ENCODE data around the gene BEND7.

BEND7 gene

GRCh38 chr10:13420532-13421307, 108.1 kb downstream of the BEND7 start:
- Histone ChIP-seq H3K4ac (ENCODE audit: low read length) (no peak overlapping the region), H3K4me1 (ENCODE audit: control insufficient read depth in 2 of 2, insufficient read depth in 1 of 2, low read depth in 1 of 2, low read length in 2 of 2) (no peaks in the 10 kb centered on the region), H3K36me3 (replicated peaks in 1 of 2; ENCODE audit: control insufficient read depth in 2 of 2, insufficient read depth in 2 of 2, low read length in 2 of 2) (no peaks in the 10 kb centered on the region), H2BK120ac (ENCODE audit: low read depth, low read length) (no peak overlapping the region), H3K23ac (ENCODE audit: low read depth, low read length, poor library complexity) (no peak overlapping the region), H3K27me3 (ENCODE audit: control insufficient read depth in 3 of 3, insufficient read depth in 3 of 3, low read depth in 1 of 3, low read length in 3 of 3) (peaks cover 0 to 16% (median 0%) of the 10 kb centered on the region in 3 experiments), H3K9me3 (replicated peaks in 1 of 2; ENCODE audit: control insufficient read depth in 2 of 2, insufficient read depth in 1 of 2, low read depth in 1 of 2, low read length in 2 of 2) (peaks cover 0 to 1% of the 10 kb centered on the region in 2 donors), H3K27ac (replicated peaks; ENCODE audit: low read length) (no peak overlapping the region), H3K9ac (ENCODE audit: low read depth, low read length, poor library complexity) (no peak overlapping the region), H2BK12ac (ENCODE audit: low read length) (no peak overlapping the region), H3K18ac (ENCODE audit: low read length) (no peak overlapping the region), H4K8ac (ENCODE audit: low read depth, low read length) (no peak overlapping the region), H2BK5ac (ENCODE audit: low read length) (no peak overlapping the region), H3K14ac (ENCODE audit: low read length) (no peak overlapping the region), H3K79me1 (ENCODE audit: low read depth, low read length) (no peaks in the 10 kb centered on the region), H2AK5ac (ENCODE audit: low read depth, low read length) (no peak overlapping the region), H3K4me3 (ENCODE audit: low read length in 2 of 2) (no peak overlapping the region), H4K91ac (ENCODE audit: low read depth, low read length, poor library complexity) (no peak overlapping the region), H2AFZ (ENCODE audit: low read length) (no peak overlapping the region), H2BK15ac (ENCODE audit: low read length) (no peak overlapping the region), H3K4me2 (ENCODE audit: insufficient read depth, low read length, poor library complexity, severe bottlenecking) (no peak overlapping the region)
- no peak for DNase-seq (ENCODE audit: low spot score)
- WGBS, 2 donors (ENCODE audit: extremely low coverage in 2 of 2, insufficient read length in 2 of 2, insufficient replicate concordance in 1 of 2) = no CpG with 5 or more reads among the region's 13 CpGs

DNA sequence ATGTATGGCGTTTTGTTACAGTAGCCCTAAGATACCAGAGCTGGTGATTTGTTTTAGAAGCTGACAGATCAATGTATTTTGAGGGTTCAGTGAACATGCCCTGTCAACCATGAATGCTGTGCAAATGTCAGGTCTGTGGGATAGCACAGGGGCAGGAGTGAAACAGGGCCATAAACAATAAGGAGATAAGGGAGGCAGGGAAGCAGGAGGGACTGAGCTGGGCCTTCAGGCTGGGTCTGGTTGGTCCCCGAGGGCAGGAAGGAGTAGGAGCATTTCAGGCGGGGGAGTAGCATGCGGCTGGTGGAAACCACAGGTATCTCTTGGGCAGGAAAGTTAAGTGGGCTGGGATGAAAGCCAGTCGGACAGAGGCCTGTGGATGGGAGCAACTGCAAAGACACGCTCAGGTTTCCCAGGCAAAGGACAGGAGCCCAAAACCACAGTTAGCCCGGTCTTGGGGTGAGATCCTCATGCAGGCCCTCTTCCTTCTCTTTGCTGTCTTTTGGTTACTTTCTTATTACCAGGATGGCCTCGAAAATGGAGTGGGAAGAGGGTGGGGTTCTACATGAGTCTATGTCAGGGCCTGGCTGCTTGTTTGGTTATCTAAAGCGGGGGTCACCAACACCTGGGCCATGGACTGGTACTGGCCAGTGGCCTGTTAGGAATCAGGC, 111.2 kb downstream of the BEND7 start:
- no peak overlapping the region for H3K27ac ChIP-seq (replicated peaks; ENCODE audit: low read length)
- H3K14ac ChIP-seq (ENCODE audit: low read length) = no peak overlapping the region
- H3K4ac ChIP-seq (ENCODE audit: low read length) = no peak overlapping the region
- no peak overlapping the region for H3K23ac ChIP-seq (ENCODE audit: low read depth, low read length, poor library complexity)
- H3K18ac ChIP-seq (ENCODE audit: low read length) = no peak overlapping the region
- H2AFZ ChIP-seq (ENCODE audit: low read length) = no peak overlapping the region
- H3K36me3 ChIP-seq (replicated peaks in 1 of 2; ENCODE audit: control insufficient read depth in 2 of 2, insufficient read depth in 2 of 2, low read length in 2 of 2) = no peaks in the 10 kb centered on the region
- no peak overlapping the region for H4K91ac ChIP-seq (ENCODE audit: low read depth, low read length, poor library complexity)
- H3K27me3 ChIP-seq (ENCODE audit: control insufficient read depth in 3 of 3, insufficient read depth in 3 of 3, low read depth in 1 of 3, low read length in 3 of 3) = peaks cover 0 to 14% (median 0%) of the 10 kb centered on the region in 3 experiments
- no CpG with 5 or more reads among the region's 9 CpGs for WGBS, 2 donors (ENCODE audit: extremely low coverage in 2 of 2, insufficient read length in 2 of 2, insufficient replicate concordance in 1 of 2)
- H4K8ac ChIP-seq (ENCODE audit: low read depth, low read length) = no peak overlapping the region
- no peak overlapping the region for H2BK12ac ChIP-seq (ENCODE audit: low read length)
- H3K9me3 ChIP-seq (replicated peaks in 1 of 2; ENCODE audit: control insufficient read depth in 2 of 2, insufficient read depth in 1 of 2, low read depth in 1 of 2, low read length in 2 of 2) = peaks cover 0 to 4% of the 10 kb centered on the region in 2 donors
- H3K9ac ChIP-seq (ENCODE audit: low read depth, low read length, poor library complexity) = no peak overlapping the region
- no peaks in the 10 kb centered on the region for H3K79me1 ChIP-seq (ENCODE audit: low read depth, low read length)
- H3K4me1 ChIP-seq (ENCODE audit: control insufficient read depth in 2 of 2, insufficient read depth in 1 of 2, low read depth in 1 of 2, low read length in 2 of 2) = no peaks in the 10 kb centered on the region
- peak overlapping the region; percentile 21 for H2BK5ac ChIP-seq (ENCODE audit: low read length)
- no peak overlapping the region for H3K4me2 ChIP-seq (ENCODE audit: insufficient read depth, low read length, poor library complexity, severe bottlenecking)
- DNase-seq (ENCODE audit: low spot score) = no peak
- no peak overlapping the region for H2BK120ac ChIP-seq (ENCODE audit: low read depth, low read length)
- no peak overlapping the region for H2BK15ac ChIP-seq (ENCODE audit: low read length)
- no peak overlapping the region for H2AK5ac ChIP-seq (ENCODE audit: low read depth, low read length)
- no peak overlapping the region for H3K4me3 ChIP-seq (ENCODE audit: low read length in 2 of 2)

GRCh38 chr10:13416760-13417159, 112.1 kb downstream of the BEND7 start:
- H3K9me3 ChIP-seq (replicated peaks in 1 of 2; ENCODE audit: control insufficient read depth in 2 of 2, insufficient read depth in 1 of 2, low read depth in 1 of 2, low read length in 2 of 2) = peaks cover 0 to 4% of the 10 kb centered on the region in 2 donors
- no peak overlapping the region for H3K27ac ChIP-seq (replicated peaks; ENCODE audit: low read length)
- no peak overlapping the region for H3K4me2 ChIP-seq (ENCODE audit: insufficient read depth, low read length, poor library complexity, severe bottlenecking)
- no peak overlapping the region for H3K9ac ChIP-seq (ENCODE audit: low read depth, low read length, poor library complexity)
- no peak overlapping the region for H3K4me3 ChIP-seq (ENCODE audit: low read length in 2 of 2)
- no peaks in the 10 kb centered on the region for H3K36me3 ChIP-seq (replicated peaks in 1 of 2; ENCODE audit: control insufficient read depth in 2 of 2, insufficient read depth in 2 of 2, low read length in 2 of 2)
- no CpG with 5 or more reads among the region's 2 CpGs for WGBS, 2 donors (ENCODE audit: extremely low coverage in 2 of 2, insufficient read length in 2 of 2, insufficient replicate concordance in 1 of 2)
- no peaks in the 10 kb centered on the region for H3K4me1 ChIP-seq (ENCODE audit: control insufficient read depth in 2 of 2, insufficient read depth in 1 of 2, low read depth in 1 of 2, low read length in 2 of 2)
- H2BK12ac ChIP-seq (ENCODE audit: low read length) = no peak overlapping the region
- peaks cover 0 to 14% (median 0%) of the 10 kb centered on the region in 3 experiments for H3K27me3 ChIP-seq (ENCODE audit: control insufficient read depth in 3 of 3, insufficient read depth in 3 of 3, low read depth in 1 of 3, low read length in 3 of 3)
- no peak overlapping the region for H4K8ac ChIP-seq (ENCODE audit: low read depth, low read length)
- no peak overlapping the region for H3K18ac ChIP-seq (ENCODE audit: low read length)
- H2AK5ac ChIP-seq (ENCODE audit: low read depth, low read length) = no peak overlapping the region
- H2BK15ac ChIP-seq (ENCODE audit: low read length) = no peak overlapping the region
- H2AFZ ChIP-seq (ENCODE audit: low read length) = no peak overlapping the region
- no peak overlapping the region for H2BK120ac ChIP-seq (ENCODE audit: low read depth, low read length)
- H3K23ac ChIP-seq (ENCODE audit: low read depth, low read length, poor library complexity) = no peak overlapping the region
- H3K79me1 ChIP-seq (ENCODE audit: low read depth, low read length) = no peaks in the 10 kb centered on the region
- DNase-seq (ENCODE audit: low spot score) = no peak
- H2BK5ac ChIP-seq (ENCODE audit: low read length) = no peak overlapping the region
- H4K91ac ChIP-seq (ENCODE audit: low read depth, low read length, poor library complexity) = no peak overlapping the region
- no peak overlapping the region for H3K14ac ChIP-seq (ENCODE audit: low read length)
- no peak overlapping the region for H3K4ac ChIP-seq (ENCODE audit: low read length)

DNA sequence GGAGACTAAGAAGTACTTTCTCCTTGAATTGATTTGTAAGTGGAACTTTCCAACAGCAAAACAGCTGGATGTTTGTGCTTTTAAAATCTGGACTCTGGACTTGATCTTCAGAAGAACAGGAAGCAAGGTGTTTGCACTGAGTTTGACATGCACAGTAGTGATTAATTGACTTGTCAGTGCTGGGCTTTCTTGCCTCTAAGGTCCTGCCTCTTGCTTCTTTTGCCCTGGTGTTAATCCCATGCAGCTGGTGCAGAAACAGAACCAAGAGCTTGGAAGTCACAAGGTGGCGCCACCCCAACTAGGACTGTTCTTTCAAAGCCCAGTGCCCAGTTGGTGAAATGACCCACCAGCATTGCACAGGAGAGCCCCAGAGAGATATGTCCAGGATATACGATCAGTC, 114.0 kb downstream of the BEND7 start:
- WGBS, 2 donors (ENCODE audit: extremely low coverage in 2 of 2, insufficient read length in 2 of 2, insufficient replicate concordance in 1 of 2) = no CpG with 5 or more reads among the region's 2 CpGs
- Histone ChIP-seq H2AFZ (ENCODE audit: low read length) (no peak overlapping the region), H3K9ac (ENCODE audit: low read depth, low read length, poor library complexity) (no peak overlapping the region), H2BK12ac (ENCODE audit: low read length) (no peak overlapping the region), H2AK5ac (ENCODE audit: low read depth, low read length) (no peak overlapping the region), H3K4me1 (ENCODE audit: control insufficient read depth in 2 of 2, insufficient read depth in 1 of 2, low read depth in 1 of 2, low read length in 2 of 2) (no peaks in the 10 kb centered on the region), H3K27ac (replicated peaks; ENCODE audit: low read length) (no peak overlapping the region), H2BK120ac (ENCODE audit: low read depth, low read length) (no peak overlapping the region), H2BK5ac (ENCODE audit: low read length) (no peak overlapping the region), H3K4me2 (ENCODE audit: insufficient read depth, low read length, poor library complexity, severe bottlenecking) (no peak overlapping the region), H3K14ac (ENCODE audit: low read length) (no peak overlapping the region), H3K79me1 (ENCODE audit: low read depth, low read length) (no peaks in the 10 kb centered on the region), H3K4me3 (ENCODE audit: low read length in 2 of 2) (no peak overlapping the region), H3K36me3 (replicated peaks in 1 of 2; ENCODE audit: control insufficient read depth in 2 of 2, insufficient read depth in 2 of 2, low read length in 2 of 2) (no peaks in the 10 kb centered on the region), H3K23ac (ENCODE audit: low read depth, low read length, poor library complexity) (no peak overlapping the region), H3K4ac (ENCODE audit: low read length) (no peak overlapping the region), H3K9me3 (replicated peaks in 1 of 2; ENCODE audit: control insufficient read depth in 2 of 2, insufficient read depth in 1 of 2, low read depth in 1 of 2, low read length in 2 of 2) (peaks cover 0 to 4% of the 10 kb centered on the region in 2 donors), H3K18ac (ENCODE audit: low read length) (no peak overlapping the region), H4K91ac (ENCODE audit: low read depth, low read length, poor library complexity) (no peak overlapping the region), H3K27me3 (ENCODE audit: control insufficient read depth in 3 of 3, insufficient read depth in 3 of 3, low read depth in 1 of 3, low read length in 3 of 3) (peaks cover 0 to 4% (median 0%) of the 10 kb centered on the region in 3 experiments), H4K8ac (ENCODE audit: low read depth, low read length) (no peak overlapping the region), H2BK15ac (ENCODE audit: low read length) (no peak overlapping the region)
- DNase-seq (ENCODE audit: low spot score) = no peak
